ENCODE measurements around the gene CYYR1.

GRCh38 chr21:26565546-26565945 lies 7.5 kb downstream of the CYYR1 start:
- TF ChIP-seq POLR2AphosphoS5 (IDR thresholded peaks at IDR 0.05; ENCODE audit: low read depth, low read length), result no peak
- TF ChIP-seq, protein P1, sequence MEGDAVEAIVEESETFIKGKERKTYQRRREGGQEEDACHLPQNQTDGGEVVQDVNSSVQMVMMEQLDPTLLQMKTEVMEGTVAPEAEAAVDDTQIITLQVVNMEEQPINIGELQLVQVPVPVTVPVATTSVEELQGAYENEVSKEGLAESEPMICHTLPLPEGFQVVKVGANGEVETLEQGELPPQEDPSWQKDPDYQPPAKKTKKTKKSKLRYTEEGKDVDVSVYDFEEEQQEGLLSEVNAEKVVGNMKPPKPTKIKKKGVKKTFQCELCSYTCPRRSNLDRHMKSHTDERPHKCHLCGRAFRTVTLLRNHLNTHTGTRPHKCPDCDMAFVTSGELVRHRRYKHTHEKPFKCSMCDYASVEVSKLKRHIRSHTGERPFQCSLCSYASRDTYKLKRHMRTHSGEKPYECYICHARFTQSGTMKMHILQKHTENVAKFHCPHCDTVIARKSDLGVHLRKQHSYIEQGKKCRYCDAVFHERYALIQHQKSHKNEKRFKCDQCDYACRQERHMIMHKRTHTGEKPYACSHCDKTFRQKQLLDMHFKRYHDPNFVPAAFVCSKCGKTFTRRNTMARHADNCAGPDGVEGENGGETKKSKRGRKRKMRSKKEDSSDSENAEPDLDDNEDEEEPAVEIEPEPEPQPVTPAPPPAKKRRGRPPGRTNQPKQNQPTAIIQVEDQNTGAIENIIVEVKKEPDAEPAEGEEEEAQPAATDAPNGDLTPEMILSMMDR (IDR thresholded peaks at IDR 0.05), result no peak
- TF ChIP-seq, protein P2, sequence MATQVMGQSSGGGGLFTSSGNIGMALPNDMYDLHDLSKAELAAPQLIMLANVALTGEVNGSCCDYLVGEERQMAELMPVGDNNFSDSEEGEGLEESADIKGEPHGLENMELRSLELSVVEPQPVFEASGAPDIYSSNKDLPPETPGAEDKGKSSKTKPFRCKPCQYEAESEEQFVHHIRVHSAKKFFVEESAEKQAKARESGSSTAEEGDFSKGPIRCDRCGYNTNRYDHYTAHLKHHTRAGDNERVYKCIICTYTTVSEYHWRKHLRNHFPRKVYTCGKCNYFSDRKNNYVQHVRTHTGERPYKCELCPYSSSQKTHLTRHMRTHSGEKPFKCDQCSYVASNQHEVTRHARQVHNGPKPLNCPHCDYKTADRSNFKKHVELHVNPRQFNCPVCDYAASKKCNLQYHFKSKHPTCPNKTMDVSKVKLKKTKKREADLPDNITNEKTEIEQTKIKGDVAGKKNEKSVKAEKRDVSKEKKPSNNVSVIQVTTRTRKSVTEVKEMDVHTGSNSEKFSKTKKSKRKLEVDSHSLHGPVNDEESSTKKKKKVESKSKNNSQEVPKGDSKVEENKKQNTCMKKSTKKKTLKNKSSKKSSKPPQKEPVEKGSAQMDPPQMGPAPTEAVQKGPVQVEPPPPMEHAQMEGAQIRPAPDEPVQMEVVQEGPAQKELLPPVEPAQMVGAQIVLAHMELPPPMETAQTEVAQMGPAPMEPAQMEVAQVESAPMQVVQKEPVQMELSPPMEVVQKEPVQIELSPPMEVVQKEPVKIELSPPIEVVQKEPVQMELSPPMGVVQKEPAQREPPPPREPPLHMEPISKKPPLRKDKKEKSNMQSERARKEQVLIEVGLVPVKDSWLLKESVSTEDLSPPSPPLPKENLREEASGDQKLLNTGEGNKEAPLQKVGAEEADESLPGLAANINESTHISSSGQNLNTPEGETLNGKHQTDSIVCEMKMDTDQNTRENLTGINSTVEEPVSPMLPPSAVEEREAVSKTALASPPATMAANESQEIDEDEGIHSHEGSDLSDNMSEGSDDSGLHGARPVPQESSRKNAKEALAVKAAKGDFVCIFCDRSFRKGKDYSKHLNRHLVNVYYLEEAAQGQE (IDR thresholded peaks at IDR 0.05; ENCODE audit: insufficient read depth in 1 of 2, low read depth in 2 of 2, low read length in 1 of 2), result no peak
- no peak for TF ChIP-seq TCF7L2 (IDR thresholded peaks at IDR 0.05; ENCODE audit: low read depth, low read length)
